Nephron progenitor cell (in vitro differentiated cells): ENCODE results near the gene MRPL46.

Experiments
- DNase-seq: peaks from one replicate; pipeline ENCODE4 v3.0.0; 2021
- H3K27ac Mint-ChIP-seq: 2 replicates; pipeline ENCODE4 v1.8.0; 2021; ENCODE audit warnings: mild to moderate bottlenecking, moderate library complexity, mixed read lengths
- H3K27me3 Mint-ChIP-seq: 2 replicates; pipeline ENCODE4 v1.8.0; 2021; ENCODE audit warnings: mild to moderate bottlenecking, low read depth, mixed read lengths; ENCODE audit not compliant: poor library complexity
- H3K36me3 Mint-ChIP-seq: 2 replicates; pipeline ENCODE4 v1.8.0; 2021; ENCODE audit warnings: low read depth, mixed read lengths
- H3K4me1 Mint-ChIP-seq: 2 replicates; pipeline ENCODE4 v1.8.0; 2021; ENCODE audit warnings: mixed read lengths
- H3K4me3 Mint-ChIP-seq: 2 replicates; pipeline ENCODE4 v1.8.0; 2021; ENCODE audit warnings: mild to moderate bottlenecking, moderate library complexity, mixed read lengths
- H3K9me3 Mint-ChIP-seq: 2 replicates; pipeline ENCODE4 v1.8.0; 2021; ENCODE audit warnings: mild to moderate bottlenecking, moderate library complexity, mixed read lengths
- CTCF ChIP-seq: fragments of 200-600 bp; sonication (generic); IDR thresholded peaks from 2 replicates; pipeline ENCODE4 v1.5.0; 2021; ENCODE audit warnings: antibody characterized with exemption

MRPL46 gene

GRCh38 chr15:88431441-88431840 lies 35.7 kb downstream of the MRPL46 start:
- Mint-ChIP-seq H3K27me3 (peaks cover 32% of the 10 kb centered on the region), H3K27ac (no peak overlapping the region), H3K9me3 (no peaks in the 10 kb centered on the region), H3K4me1 (peaks cover 13% of the 10 kb centered on the region), H3K36me3 (no peaks in the 10 kb centered on the region), H3K4me3 (no peak overlapping the region)
- TF ChIP-seq CTCF: no peak
- no peak for DNase-seq

GRCh38 chr15:88430051-88430450 lies 37.1 kb downstream of the MRPL46 start:
- H3K4me3 Mint-ChIP-seq: no peak overlapping the region
- no peaks in the 10 kb centered on the region for H3K36me3 Mint-ChIP-seq

GRCh38 chr15:88428805-88429605 lies 38.2 kb downstream of the MRPL46 start:
- H3K4me3 Mint-ChIP-seq: no peak overlapping the region
- H3K4me1 Mint-ChIP-seq: peaks cover 6% of the 10 kb centered on the region
- H3K27me3 Mint-ChIP-seq: peaks cover 47% of the 10 kb centered on the region
- no peak for TF ChIP-seq CTCF
- H3K9me3 Mint-ChIP-seq: no peaks in the 10 kb centered on the region
- H3K27ac Mint-ChIP-seq: no peak overlapping the region
- no peak for DNase-seq
- no peaks in the 10 kb centered on the region for H3K36me3 Mint-ChIP-seq

More at GRCh38 chr15:88430051-88430450, 37.1 kb downstream of the MRPL46 start:
- no peaks in the 10 kb centered on the region for H3K9me3 Mint-ChIP-seq
- peaks cover 44% of the 10 kb centered on the region for H3K27me3 Mint-ChIP-seq
- no peak for TF ChIP-seq CTCF
- no peak overlapping the region for H3K27ac Mint-ChIP-seq
- peaks cover 6% of the 10 kb centered on the region for H3K4me1 Mint-ChIP-seq
- DNase-seq: no peak

- H3K4me3 Mint-ChIP-seq: no peak overlapping the region
- no peaks in the 10 kb centered on the region for H3K4me1 Mint-ChIP-seq
- DNase-seq: no peak
- H3K9me3 Mint-ChIP-seq: no peaks in the 10 kb centered on the region
- peaks cover 49% of the 10 kb centered on the region for H3K27me3 Mint-ChIP-seq
- no peak overlapping the region for H3K27ac Mint-ChIP-seq
- no peaks in the 10 kb centered on the region for H3K36me3 Mint-ChIP-seq
- no peak for TF ChIP-seq CTCF
Measured at GRCh38 chr15:88428053-88428452, 39.1 kb downstream of the MRPL46 start.

- no peaks in the 10 kb centered on the region for H3K9me3 Mint-ChIP-seq
- no peaks in the 10 kb centered on the region for H3K4me1 Mint-ChIP-seq
- H3K27ac Mint-ChIP-seq: no peak overlapping the region
- peaks cover 41% of the 10 kb centered on the region for H3K27me3 Mint-ChIP-seq
- no peak for DNase-seq
- no peak for TF ChIP-seq CTCF
- H3K36me3 Mint-ChIP-seq: no peaks in the 10 kb centered on the region
- no peak overlapping the region for H3K4me3 Mint-ChIP-seq
Measured at GRCh38 chr15:88426304-88426703, 40.9 kb downstream of the MRPL46 start.

- H3K4me3 Mint-ChIP-seq: no peak overlapping the region
- TF ChIP-seq CTCF: no peak
- no peak overlapping the region for H3K27ac Mint-ChIP-seq
- H3K9me3 Mint-ChIP-seq: no peaks in the 10 kb centered on the region
- H3K36me3 Mint-ChIP-seq: no peaks in the 10 kb centered on the region
- H3K27me3 Mint-ChIP-seq: peaks cover 40% of the 10 kb centered on the region
- DNase-seq: no peak
- no peaks in the 10 kb centered on the region for H3K4me1 Mint-ChIP-seq
Measured at GRCh38 chr15:88423331-88423730, 43.9 kb downstream of the MRPL46 start.
